Omental fat pad (tissue), 4 donors: ENCODE data around the gene LHFPL6. TPM values are rescaled to one million over a fixed set of nuclear protein-coding genes. Genes with fewer than 3 reads are reported as not detected.

ENCODE experiments used
- ATAC-seq: fragments of 150-250 bp; one replicate; pipeline ENCODE4 v1.9.1; 2016; ENCODE audit warnings: mild to moderate bottlenecking, moderate library complexity; ENCODE audit not compliant: low FRiP score
- DNase-seq: peaks from one replicate; pipeline ENCODE4 v3.0.0-alpha.2; 2019; ENCODE audit warnings: low spot score
- CTCF ChIP-seq, 3 donors: fragments of 450-650 bp; IDR thresholded peaks; one replicate each; pipeline ENCODE4 v1.5.1; 2016 to 2017; ENCODE audit warnings: antibody characterized with exemption in 3 of 3, mild to moderate bottlenecking in 3 of 3, moderate library complexity in 2 of 3
- total RNA-seq, 4 donors: library from RNA; depleted of rRNA; stranded (reverse); fragments of >200 nt; gene quantifications; one replicate each; pipeline ENCODE4 v1.1.0, GENCODE V29; 2016

Gene LHFPL6
- total RNA-seq, 4 donors from 2014 or later = 66.1 to 208 (median 109) TPM

GRCh38 chr13:39463611-39464010, 139.4 kb downstream of the LHFPL6 start:
- DNase-seq (no peak), ATAC-seq (no peak)
- TF ChIP-seq CTCF (IDR thresholded peaks at IDR 0.05) = no peak

GRCh38 chr13:39462906-39463305, 140.1 kb downstream of the LHFPL6 start:
- DNase-seq = no peak
- TF ChIP-seq CTCF (IDR thresholded peaks at IDR 0.05) = no peak
- no peak for ATAC-seq

- ATAC-seq (no peak), DNase-seq (no peak)
- no peak for TF ChIP-seq CTCF (IDR thresholded peaks at IDR 0.05)
Measured at GRCh38 chr13:39462428-39462827, 140.6 kb downstream of the LHFPL6 start.

GRCh38 chr13:39461685-39462266, 141.2 kb downstream of the LHFPL6 start:
- ATAC-seq = no peak
- DNase-seq = no peak

GRCh38 chr13:39457274-39457673, 145.7 kb downstream of the LHFPL6 start:
- no peak for DNase-seq
- ATAC-seq = no peak

More at GRCh38 chr13:39461685-39462266, 141.2 kb downstream of the LHFPL6 start:
- no peak for TF ChIP-seq CTCF (IDR thresholded peaks at IDR 0.05)

GRCh38 chr13:39455521-39456175, 147.3 kb downstream of the LHFPL6 start:
- no peak for ATAC-seq

More at GRCh38 chr13:39457274-39457673, 145.7 kb downstream of the LHFPL6 start:
- TF ChIP-seq CTCF (IDR thresholded peaks at IDR 0.05) = no peak

More at GRCh38 chr13:39455521-39456175, 147.3 kb downstream of the LHFPL6 start:
- TF ChIP-seq CTCF (IDR thresholded peaks at IDR 0.05) = no peak
- DNase-seq = no peak
